Placental pericyte (primary cell): ENCODE data around the gene LMTK2. TPM values are rescaled to one million over a fixed set of nuclear protein-coding genes. Genes with fewer than 3 reads are reported as not detected.

ENCODE experiments used
- total RNA-seq: library from RNA; depleted of rRNA; stranded (reverse); fragments of >200 nt; gene quantifications from 2 replicates; pipeline ENCODE4 v1.2.3, GENCODE V29; 2012

The LMTK2 gene
- total RNA-seq, result 14.3 and 16.0 TPM in 2 replicates

GRCh38 chr7:98106647-98107312, at the start of gene LMTK2:
LMTK2 (plus strand) TSS chr7:98106862; CDS start chr7:98107178, 316 bp downstream.

GRCh38 chr7:98211221-98211675, 104.6 kb downstream of the LMTK2 start, which contains the start of gene BHLHA15:
BHLHA15 (plus strand) TSS chr7:98211439; CDS start chr7:98212310, 871 bp downstream.

GRCh38 chr7:98251601-98252424, 145.2 kb downstream of the LMTK2 start, which contains the start of gene TECPR1:
TECPR1 (minus strand) TSS chr7:98252232; CDS start chr7:98246146, 6,086 bp downstream.

Other genes with a start within 250 kb of the LMTK2 start
- gene ASNS, start 234.5 kb upstream of the LMTK2 start, total RNA-seq, result 40.2 and 124 TPM in 2 replicates
- gene OCM2, start 116.7 kb upstream of the LMTK2 start, total RNA-seq, result not detected in 2 replicates
- 1.7 and 16.2 TPM in 2 replicates for gene BHLHA15, start 104.6 kb downstream of the LMTK2 start, total RNA-seq
- gene TECPR1, start 145.4 kb downstream of the LMTK2 start, total RNA-seq, result 18.4 and 24.9 TPM in 2 replicates
- gene BRI3, start 174.8 kb downstream of the LMTK2 start, total RNA-seq, result 60.6 and 76.6 TPM in 2 replicates